ENCODE measurements around the gene KERA.

The KERA gene

GRCh38 chr12:91009319-91009950, 48.4 kb downstream of the KERA start:
- DNase-seq (ENCODE audit: low read depth), result no peak

GRCh38 chr12:91007531-91008290, 50.1 kb downstream of the KERA start:
- DNase-seq (ENCODE audit: low read depth), result no peak

- DNase-seq (ENCODE audit: low read depth), result no peak
Observed at GRCh38 chr12:91004872-91005271, 53.0 kb downstream of the KERA start, which contains the start of gene EPYC. Gene EPYC, minus strand, starts transcription at chr12:91004972. Its CDS starts 2,407 bp downstream, at chr12:91002565.

GRCh38 chr12:91003737-91004136, 54.1 kb downstream of the KERA start:
- DNase-seq (ENCODE audit: low read depth), result no peak

GRCh38 chr12:91001306-91001705, 56.5 kb downstream of the KERA start:
- no peak for DNase-seq (ENCODE audit: low read depth)
